ENCODE data around the gene PSAP.

PSAP gene

DNA sequence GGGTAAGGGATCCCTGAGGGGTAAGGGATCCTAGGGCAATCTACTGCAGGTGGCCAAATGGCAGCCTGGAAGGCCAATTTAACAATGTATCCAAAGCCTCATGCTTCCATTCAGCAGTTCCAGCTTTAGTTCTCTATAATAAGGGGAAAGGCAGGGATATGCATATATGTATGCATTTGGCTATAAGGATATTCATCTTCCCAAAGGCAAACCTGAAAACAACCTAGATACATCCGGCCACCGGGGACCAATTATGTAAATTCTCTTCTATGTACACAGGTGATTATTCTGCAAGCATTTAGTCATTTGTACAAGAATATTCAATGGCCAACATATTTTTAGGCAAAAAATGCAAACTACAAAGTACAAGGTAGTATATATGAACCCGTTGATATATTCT is 26.7 kb downstream of the PSAP start:
- DNase-seq = no peak

DNA sequence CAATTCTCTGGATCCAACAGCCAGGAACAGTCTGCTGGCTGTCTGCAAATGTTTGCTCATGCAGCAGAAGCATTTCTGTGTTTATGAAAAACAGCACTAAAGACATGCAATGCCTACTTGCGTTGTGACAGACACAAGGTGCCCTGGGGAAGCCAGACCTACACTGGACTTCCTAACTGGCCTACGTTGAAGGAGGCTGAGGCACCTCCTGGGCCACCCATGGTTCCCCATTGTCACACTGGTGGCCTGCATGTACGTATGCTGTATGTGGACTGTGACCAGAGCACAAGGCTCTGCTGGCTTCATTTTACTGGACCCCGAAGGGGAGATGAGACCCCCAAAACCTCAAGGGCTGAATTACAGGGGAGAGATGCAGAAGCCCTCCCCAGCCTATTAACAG is 27.7 kb downstream of the PSAP start:
- no peak for DNase-seq

DNA sequence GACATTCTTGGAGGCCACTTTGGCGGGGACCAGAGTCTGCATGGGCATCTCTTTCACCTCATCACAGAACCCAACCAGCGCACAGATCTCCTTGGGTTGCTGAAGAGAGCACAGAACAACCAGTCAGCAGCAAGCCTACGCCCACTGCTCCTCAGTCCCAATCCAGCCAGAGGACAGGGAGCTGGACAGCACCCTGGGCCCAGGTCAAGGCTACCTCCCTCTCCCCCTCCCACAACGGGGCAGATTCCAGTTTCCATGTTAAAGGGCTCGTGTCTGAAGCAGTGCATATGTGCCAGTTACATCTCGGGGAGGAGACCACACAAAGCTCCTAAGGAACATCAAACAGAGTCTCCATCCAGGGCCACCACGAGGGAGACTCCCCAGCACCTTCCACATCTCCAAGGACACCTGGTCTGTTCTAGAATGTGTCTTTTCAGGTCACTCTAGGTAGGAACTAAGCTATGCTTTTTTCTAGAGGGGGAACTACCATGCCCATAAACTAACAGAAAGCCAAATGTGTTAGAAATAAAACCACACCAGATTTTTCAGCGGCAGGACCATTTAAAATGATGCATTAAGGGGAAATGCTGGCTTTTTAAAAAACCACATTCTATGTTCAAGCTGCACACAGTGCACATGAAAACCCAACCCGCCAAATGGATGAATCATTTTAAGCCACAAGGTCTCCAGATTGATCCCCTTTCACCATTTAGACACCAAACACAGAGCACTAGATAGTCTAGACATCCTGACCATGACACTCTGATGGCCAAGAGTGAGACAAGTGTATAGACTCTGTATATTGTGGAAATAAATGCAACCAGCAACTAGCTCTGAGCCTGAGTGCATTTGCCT is 28.9 kb downstream of the PSAP start:
- DNase-seq = no peak

DNA sequence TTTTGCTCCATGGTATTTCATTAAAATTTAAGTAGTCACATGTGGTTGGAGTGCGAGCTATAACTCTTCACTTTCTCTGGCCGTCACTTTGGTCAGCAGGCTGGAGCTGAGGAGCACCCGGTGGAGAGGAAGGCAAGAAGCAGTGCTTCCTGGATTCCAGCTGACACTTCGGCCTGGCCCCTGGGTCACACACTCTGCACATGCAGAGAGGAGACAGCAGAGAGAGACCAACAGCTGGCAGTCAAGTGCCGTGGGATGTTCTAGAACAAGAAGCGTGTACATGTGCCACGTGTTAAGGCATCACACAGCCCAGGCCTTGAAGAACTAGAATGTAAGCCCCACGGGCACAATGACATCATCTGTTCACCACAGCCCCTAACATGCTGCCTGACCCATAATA is 30.1 kb downstream of the PSAP start:
- no peak for DNase-seq

DNA sequence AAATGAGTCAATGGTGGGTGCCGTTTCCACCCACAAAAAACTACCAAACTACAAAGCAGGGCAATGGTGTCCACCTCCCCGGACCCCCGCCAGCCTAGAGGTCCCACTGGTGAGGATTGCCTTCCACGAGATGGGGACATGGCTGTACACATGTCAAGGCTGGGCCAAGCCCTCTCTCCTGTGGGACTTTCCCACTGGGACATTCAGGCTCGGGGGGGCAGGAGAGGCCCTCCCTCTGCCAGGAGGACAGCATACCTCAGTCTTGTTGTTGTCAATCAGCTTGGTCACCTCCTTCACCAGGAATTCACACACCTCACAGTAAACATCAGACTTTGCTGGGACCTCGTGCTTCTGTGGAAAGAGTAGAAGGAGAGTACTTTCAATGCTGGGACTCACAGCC is 31.1 kb downstream of the PSAP start:
- DNase-seq = no peak

DNA sequence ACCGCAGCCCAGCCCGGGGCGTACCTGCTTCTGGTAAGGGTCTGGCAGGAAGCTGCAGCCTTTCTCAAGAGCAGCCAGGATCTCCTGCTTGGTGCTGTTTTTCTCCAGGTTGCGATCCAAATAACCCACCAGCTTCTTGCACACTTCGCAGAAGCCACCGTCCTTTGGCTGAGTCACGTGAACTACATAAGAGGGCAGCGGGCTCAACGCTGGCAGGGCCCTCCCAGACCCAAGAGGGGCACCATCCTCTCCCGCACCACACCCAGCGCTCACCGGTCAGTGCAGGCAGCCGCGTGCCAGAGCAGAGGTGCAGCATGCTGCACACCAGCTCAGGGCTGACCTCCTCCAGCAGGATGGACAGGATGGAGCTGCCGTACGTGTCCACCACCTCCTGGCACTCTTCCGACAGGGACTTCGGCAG is 31.6 kb downstream of the PSAP start:
- no peak for DNase-seq

DNA sequence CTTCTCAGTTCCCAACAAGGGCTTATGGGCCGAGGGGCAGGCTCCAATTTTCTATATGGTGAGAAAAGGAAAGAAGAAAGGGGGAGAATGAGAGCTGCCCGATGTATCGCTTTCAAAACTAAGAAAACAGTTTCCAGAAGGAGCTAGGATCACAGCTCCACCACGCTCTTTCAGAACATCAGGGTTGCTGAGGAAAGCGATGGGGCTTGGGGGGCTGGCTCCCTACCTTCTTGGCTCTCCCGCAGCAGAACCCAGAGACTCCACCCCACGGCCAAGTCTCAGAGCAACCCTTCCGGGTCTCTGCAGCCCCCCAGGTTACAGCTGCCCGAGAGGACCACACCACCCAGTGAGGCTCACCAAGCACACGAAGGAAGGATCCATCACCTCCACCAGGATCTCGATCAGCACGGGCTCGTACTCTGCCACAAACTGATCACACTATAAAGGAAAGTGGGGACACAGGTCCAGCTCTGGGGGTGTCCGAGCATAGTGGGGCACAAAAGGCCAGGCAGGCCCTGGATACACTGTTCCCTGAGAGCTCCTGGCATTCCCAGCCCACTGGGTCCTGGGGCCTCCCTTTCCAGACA is 32.3 kb downstream of the PSAP start:
- no peak for DNase-seq

DNA sequence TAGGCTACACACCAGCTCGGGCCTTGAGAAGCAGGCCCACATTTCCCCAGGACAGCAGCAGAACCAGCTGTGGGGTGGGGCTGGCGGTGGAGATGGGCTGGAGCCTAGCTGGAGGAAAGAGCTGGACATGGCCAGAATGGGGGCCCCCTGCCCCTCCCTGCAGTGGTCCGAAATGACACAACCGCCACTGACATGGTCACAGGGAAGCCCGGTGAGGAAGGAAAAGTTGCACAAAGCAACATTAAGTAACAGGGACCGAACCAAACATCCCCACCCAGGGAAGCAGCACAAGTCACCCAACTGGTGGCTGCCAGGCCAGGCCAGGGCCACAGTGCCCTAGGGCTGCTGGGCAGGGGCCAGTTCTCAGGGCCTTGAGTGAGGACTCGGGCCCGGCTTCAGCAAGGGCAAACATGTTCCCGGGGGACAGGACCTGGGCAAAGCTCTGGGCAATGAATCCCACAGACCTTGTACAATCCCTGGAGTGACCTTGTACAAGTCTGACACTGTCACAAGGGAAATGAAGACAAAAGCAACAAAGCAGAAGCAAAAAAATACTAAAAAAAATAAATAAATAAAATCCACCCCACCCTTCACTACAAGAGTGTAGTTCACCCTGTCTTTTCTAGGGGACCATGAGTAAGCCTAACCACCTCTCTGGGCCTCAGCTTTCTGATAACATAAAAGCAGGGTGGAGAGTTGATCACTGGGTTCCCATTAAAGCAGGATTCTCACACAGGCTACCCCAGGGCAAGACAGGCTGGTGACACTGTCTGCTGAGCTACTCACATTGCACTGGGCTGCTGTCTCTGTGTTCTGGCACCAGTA is 33.0 kb downstream of the PSAP start:
- no peak for DNase-seq

DNA sequence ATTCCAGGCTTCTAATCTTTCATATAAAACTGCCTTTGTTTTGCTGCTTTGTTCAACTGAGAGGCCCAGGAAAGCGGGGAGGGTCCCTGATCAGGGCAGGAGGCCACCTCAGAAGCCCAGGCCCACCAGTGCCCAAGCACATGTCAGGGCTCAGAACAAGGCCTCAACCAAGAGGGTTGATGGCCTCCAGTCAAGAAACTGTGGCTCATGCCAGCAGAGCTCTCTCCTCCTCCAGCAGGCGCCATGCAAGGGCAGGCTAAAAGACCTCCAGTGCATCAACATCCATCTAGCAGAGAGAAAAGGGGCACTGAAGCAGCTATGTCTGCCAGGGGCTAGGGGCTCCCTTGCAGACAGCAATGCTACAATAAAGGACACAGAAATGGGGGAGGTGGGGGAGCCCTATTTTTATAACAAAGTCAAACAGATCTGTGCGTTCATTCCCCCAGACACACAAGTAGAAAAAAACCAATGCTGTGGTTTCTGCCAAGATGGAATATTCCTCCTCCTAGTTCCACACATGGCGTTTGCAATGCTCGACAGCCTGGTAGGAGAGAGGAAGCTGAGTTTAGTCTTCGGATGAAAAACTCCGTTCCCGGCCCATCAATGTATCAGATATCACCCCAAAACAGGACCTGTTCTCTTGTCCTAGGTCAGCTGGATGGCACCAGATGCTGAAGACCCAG is 34.0 kb downstream of the PSAP start:
- DNase-seq = no peak

DNA sequence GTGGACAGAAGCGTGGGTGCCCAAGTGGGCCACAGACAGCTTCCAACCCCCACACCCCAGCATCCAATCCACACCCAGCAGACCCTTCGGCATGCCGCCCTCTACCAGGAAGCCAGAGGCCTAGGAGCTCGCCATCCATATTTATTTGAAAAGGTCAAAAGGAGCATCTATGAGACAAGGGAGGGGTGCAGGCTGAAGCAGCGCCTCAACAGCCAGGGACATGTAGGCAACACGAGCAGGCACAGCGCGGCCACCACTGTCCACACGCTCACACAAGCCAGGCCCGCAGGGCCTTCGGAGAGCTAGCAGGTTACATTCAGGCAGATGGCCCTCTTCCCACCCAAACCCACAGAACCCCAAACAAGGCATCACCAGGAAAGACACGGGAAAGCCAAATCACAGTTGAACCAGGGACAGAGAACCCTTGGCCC is 34.6 kb downstream of the PSAP start:
- no peak for DNase-seq

DNA sequence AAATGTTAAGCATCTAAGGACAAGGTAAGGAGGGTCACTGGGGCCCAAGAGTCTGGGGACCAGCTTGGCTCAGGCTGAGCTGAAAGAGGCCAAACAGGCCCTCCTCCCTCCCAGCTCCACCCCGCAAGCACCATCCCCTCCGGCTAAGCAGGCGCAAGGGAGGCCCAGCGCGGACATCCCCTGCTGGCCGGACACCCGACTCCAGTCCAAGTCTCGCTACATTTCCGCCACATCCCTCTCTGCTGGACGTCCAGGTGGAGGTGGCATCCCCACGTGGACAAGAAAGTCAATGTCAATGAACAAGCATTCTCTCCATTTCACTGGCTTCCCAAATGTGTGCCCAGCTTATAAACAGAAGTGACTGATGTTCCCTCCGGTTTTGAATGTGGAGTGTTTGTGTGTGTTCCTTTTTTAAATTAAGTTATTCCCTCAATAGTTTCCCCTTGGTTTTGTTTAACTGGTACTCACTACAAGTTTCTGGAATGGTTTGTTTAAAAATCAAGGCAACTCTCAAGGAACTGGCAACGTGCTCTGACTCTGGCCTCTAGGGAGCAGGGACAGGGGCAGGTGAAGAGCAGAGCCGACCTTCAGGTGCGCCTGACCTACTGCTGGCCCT is 35.4 kb downstream of the PSAP start:
- no peak for DNase-seq

DNA sequence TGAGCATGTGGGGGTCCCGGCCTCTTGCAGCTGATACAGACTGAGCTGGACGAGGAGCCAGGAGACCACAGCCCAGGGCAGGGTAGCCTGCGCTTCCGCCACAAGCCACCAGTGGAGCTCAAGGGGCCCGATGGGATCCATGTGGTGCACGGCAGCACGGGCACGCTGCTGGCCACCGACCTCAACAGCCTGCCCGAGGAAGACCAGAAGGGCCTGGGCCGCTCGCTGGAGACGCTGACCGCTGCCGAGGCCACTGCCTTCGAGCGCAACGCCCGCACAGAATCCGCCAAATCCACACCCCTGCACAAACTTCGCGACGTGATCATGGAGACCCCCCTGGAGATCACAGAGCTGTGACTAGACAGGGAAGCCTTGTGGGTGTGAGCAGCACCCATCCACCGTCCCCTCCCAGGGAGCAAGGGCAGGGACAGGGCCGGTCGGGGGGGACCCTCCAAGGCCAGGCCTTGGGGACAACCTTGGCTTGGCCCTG is 36.1 kb downstream of the PSAP start:
- no peak for DNase-seq

DNA sequence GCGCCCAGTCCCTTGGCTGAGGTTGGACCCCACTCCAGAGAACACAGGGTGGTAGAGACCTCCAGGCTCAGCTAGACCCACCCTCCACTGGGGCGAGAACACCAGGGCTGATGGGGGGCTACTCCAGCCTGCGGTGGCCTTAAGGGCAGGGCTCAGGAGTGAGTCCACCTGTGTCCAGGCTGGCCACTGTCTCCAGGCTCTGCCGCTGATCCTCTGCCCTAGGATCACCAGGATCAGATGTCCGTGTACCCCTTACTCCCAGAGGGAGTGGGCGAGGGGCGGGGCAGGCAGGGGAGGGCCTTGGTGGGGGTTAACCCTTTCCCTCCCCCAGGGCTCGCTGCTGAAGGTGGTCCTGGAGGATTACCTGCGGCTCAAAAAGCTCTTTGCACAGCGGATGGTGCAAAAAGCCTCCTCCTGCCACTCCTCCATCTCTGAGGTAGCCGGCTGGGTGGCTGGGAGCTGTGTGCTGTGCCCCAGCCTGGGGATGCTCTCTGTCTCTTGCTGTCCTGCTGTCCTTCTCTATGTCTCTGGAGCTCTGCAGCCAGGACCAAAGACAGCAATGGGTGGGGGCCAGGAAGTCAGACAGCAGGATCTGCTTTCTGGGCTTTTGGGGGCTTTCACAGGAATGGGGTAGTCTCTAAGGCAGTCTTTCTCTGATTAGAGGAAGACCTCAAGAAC is 38.0 kb downstream of the PSAP start:
- DNase-seq = peak; percentile 31

DNA sequence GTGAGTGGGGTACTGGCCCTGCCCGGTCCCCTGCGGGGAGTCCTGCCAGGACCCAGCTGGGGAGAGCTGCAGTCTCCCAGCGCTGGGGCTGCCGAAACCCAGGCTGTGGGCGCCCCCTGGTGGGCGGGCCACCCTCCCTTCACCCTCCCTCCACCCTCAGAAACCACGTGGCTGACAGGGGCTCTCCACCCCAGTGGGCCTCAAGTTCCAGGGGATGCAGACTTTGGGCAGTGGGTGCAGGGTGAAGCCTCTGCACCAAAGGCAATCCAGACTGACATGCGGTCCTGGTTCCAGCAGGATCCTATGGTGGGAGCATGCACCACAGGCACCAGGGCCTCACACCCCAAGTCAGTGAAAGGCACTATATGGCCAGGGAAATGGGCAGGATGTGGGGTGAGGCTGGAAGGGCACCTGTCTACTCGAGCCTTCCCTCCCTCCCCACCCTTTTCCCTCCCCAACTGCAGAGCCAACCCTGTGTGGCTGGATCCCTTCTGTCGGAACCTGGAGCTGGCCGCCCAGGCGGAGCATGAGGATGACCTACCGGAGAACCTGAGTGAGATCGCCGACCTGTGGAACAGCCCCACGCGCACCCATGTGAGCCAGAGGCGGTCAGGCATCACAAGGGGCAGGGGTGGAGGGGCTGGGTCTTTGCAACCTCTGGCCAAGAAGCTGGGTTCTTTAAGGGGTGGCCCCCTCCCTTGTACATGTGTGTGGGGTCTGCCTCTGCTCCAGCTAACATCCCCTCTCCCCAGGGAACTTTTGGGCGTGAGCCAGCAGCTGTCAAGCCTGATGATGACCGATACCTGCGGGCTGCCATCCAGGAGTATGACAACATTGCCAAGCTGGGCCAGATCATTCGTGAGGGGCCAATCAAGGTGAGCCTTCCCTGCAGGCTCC is 38.8 kb downstream of the PSAP start:
- DNase-seq = peak; percentile 84

DNA sequence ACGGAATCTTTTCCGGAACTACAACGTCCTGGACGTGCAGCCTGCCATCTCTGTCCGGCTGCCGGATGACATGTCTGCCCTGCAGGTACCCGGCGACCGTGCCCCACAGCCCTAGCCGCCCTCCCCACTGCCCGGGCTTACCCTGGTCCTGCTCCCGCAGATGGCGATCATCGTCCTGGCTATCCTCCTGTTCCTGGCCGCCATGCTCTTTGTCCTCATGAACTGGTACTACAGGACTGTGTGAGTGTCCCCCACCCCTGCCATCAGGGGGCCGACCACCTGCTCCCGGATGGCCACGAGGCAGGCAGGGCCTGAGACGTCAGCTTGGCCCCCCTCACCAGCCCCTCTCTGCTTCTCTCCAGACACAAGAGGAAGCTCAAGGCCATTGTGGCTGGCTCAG is 39.7 kb downstream of the PSAP start:
- no peak for DNase-seq

DNA sequence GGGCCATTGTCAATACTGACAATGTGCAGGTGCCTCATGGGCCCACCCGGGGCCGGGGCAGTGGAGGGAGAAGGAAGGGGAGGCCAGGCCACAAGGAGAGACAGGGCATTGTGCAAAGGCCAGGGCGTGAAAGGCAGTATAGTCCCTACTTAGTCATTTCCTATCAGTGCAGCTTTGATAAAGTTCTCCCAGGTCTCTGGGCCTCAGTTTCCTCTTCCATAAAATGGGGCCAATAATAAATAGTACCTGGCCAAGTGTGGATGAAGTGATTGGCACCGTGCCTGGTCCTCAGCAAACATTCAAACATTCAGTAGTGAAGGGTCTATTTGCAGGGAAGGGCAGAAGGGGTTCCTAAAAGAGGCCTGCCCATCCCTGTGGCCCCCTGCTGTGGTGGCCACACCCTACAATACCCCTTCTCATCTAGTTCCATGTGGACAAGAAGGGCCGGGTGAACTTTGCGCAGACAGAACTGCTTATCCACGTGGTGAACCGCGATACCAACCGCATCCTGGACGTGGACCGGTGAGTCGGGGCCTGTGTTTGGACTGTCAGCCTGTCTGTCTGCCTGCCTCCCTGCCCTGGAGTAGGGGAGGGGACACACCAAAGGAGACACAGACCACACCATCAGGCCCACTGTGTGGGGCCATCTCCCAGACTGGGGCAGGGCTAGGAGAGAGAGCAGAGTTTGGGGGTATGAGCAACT is 40.9 kb downstream of the PSAP start:
- DNase-seq = peak; percentile 2

DNA sequence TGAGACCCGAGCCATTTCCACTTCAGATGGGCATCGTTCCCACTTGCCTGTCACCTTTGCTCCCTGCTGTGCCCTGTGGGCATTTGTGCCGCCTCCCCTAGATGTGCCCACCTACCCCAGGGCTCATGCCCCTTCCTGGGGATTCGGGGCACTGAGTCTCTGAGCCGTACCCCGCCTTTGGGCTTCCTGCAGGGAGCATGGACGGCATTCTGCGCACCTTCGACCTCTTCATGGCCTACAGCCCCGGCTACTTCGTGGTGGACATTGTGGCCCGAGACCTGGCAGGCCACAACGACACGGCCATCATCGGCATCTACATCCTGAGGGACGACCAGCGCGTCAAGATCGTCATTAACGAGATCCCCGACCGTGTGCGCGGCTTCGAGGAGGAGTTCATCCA is 41.4 kb downstream of the PSAP start:
- no peak for DNase-seq

DNA sequence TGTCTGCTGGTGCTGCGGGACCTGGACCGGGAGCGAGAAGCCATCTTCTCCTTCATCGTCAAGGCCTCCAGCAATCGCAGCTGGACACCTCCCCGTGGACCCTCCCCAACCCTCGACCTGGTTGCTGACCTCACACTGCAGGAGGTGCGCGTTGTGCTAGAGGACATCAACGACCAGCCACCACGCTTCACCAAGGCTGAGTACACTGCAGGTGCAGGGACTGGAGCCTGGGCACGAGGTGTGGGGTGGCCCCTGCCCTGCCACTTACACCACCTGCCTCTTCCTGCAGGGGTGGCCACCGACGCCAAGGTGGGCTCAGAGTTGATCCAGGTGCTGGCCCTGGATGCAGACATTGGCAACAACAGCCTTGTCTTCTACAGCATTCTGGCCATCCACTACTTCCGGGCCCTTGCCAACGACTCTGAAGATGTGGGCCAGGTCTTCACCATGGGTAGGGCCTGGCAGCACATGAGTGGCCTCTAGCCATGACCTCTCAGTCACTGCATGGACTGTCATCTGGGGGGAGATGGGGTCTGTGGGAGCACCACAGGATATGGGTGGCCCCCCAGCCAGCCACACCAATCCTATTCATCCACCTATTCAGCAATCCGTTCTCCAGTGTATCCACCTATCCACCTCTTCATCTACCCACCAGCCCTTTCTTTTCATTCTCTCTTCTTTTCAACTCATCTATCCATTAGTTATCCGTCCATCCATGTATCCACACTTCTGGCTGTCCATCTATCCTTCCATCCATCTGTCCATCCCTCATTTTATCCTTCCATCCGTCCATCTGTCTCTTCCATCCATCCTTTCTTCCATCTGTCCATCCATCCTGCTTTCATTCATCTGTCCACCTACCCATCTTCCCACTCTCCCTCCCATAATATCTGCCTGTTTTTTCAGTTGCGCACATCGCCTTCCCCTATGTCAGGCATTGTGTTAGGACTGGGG is 43.2 kb downstream of the PSAP start:
- no peak for DNase-seq
